Neuron (in vitro differentiated cells): ENCODE measurements around the gene CDH13.

ENCODE experiments used
- H2AFZ ChIP-seq: one replicate; pipeline ENCODE4 v1.6.1; 2013; ENCODE audit warnings: low read depth, mild to moderate bottlenecking, inconsistent platforms, low read length, moderate library complexity
- H3K27me3 ChIP-seq: one replicate; pipeline ENCODE4 v1.6.1; 2013; ENCODE audit warnings: low read length; ENCODE audit not compliant: insufficient read depth
- H3K36me3 ChIP-seq: one replicate; pipeline ENCODE4 v1.6.1; 2013; ENCODE audit warnings: low read length; ENCODE audit not compliant: insufficient read depth
- H3K4me1 ChIP-seq: one replicate; pipeline ENCODE4 v1.6.1; 2013; ENCODE audit warnings: low read length; ENCODE audit not compliant: insufficient read depth
- H3K4me3 ChIP-seq: 2 replicates; pipeline ENCODE4 v1.5.1; 2013; ENCODE audit warnings: mild to moderate bottlenecking, low read length, moderate library complexity
- H3K9me3 ChIP-seq: one replicate; pipeline ENCODE4 v1.6.1; 2013; ENCODE audit warnings: low read length

CDH13 gene

GRCh38 chr16:83068686-83069085, 441.9 kb downstream of the CDH13 start:
- no peak overlapping the region for H3K4me3 ChIP-seq
- H3K36me3 ChIP-seq = no peaks in the 10 kb centered on the region
- no peaks in the 10 kb centered on the region for H3K4me1 ChIP-seq
- H3K27me3 ChIP-seq = no peaks in the 10 kb centered on the region
- H2AFZ ChIP-seq = no peak overlapping the region
- H3K9me3 ChIP-seq = no peaks in the 10 kb centered on the region

- no peak overlapping the region for H2AFZ ChIP-seq
- H3K4me1 ChIP-seq = no peaks in the 10 kb centered on the region
- H3K36me3 ChIP-seq = no peaks in the 10 kb centered on the region
- no peaks in the 10 kb centered on the region for H3K9me3 ChIP-seq
- no peaks in the 10 kb centered on the region for H3K27me3 ChIP-seq
- H3K4me3 ChIP-seq = no peak overlapping the region
Measured at GRCh38 chr16:83070416-83071209, 443.8 kb downstream of the CDH13 start.

- Histone ChIP-seq H2AFZ (no peak overlapping the region), H3K9me3 (no peaks in the 10 kb centered on the region), H3K27me3 (no peaks in the 10 kb centered on the region), H3K4me1 (no peaks in the 10 kb centered on the region), H3K4me3 (no peak overlapping the region), H3K36me3 (no peaks in the 10 kb centered on the region)
Measured at GRCh38 chr16:83075956-83076355, 449.2 kb downstream of the CDH13 start.

- no peaks in the 10 kb centered on the region for H3K36me3 ChIP-seq
- no peak overlapping the region for H3K4me3 ChIP-seq
- no peaks in the 10 kb centered on the region for H3K27me3 ChIP-seq
- no peaks in the 10 kb centered on the region for H3K9me3 ChIP-seq
- H2AFZ ChIP-seq = no peak overlapping the region
- no peaks in the 10 kb centered on the region for H3K4me1 ChIP-seq
Measured at GRCh38 chr16:83083361-83083760, 456.6 kb downstream of the CDH13 start.

GRCh38 chr16:83085660-83086059, 458.9 kb downstream of the CDH13 start:
- no peaks in the 10 kb centered on the region for H3K36me3 ChIP-seq
- H3K4me3 ChIP-seq = no peak overlapping the region
- no peak overlapping the region for H2AFZ ChIP-seq
- H3K4me1 ChIP-seq = no peaks in the 10 kb centered on the region
- no peaks in the 10 kb centered on the region for H3K27me3 ChIP-seq
- H3K9me3 ChIP-seq = no peaks in the 10 kb centered on the region

- Histone ChIP-seq H3K36me3 (no peaks in the 10 kb centered on the region), H3K4me1 (no peaks in the 10 kb centered on the region), H3K27me3 (no peaks in the 10 kb centered on the region), H2AFZ (no peak overlapping the region), H3K4me3 (no peak overlapping the region), H3K9me3 (no peaks in the 10 kb centered on the region)
Measured at GRCh38 chr16:83095941-83096692, 469.3 kb downstream of the CDH13 start.

GRCh38 chr16:83098536-83098935, 471.8 kb downstream of the CDH13 start:
- Histone ChIP-seq H3K4me1 (no peaks in the 10 kb centered on the region), H3K9me3 (no peaks in the 10 kb centered on the region), H3K4me3 (no peak overlapping the region), H2AFZ (no peak overlapping the region), H3K27me3 (no peaks in the 10 kb centered on the region), H3K36me3 (no peaks in the 10 kb centered on the region)

- Histone ChIP-seq H2AFZ (no peak overlapping the region), H3K4me1 (no peaks in the 10 kb centered on the region), H3K36me3 (no peaks in the 10 kb centered on the region), H3K9me3 (no peaks in the 10 kb centered on the region), H3K27me3 (no peaks in the 10 kb centered on the region), H3K4me3 (no peak overlapping the region)
Measured at GRCh38 chr16:83100679-83101078, 473.9 kb downstream of the CDH13 start.

GRCh38 chr16:83102336-83102735, 475.6 kb downstream of the CDH13 start:
- Histone ChIP-seq H3K4me3 (no peak overlapping the region), H3K4me1 (no peaks in the 10 kb centered on the region), H3K36me3 (no peaks in the 10 kb centered on the region), H3K27me3 (no peaks in the 10 kb centered on the region), H3K9me3 (no peaks in the 10 kb centered on the region), H2AFZ (no peak overlapping the region)

GRCh38 chr16:83105279-83106077, 478.7 kb downstream of the CDH13 start:
- Histone ChIP-seq H3K36me3 (no peaks in the 10 kb centered on the region), H3K4me1 (no peaks in the 10 kb centered on the region), H2AFZ (no peak overlapping the region)

GRCh38 chr16:83109490-83110125, 482.8 kb downstream of the CDH13 start:
- H3K4me3 ChIP-seq = no peak overlapping the region
- no peaks in the 10 kb centered on the region for H3K9me3 ChIP-seq
- H3K4me1 ChIP-seq = no peaks in the 10 kb centered on the region
- no peak overlapping the region for H2AFZ ChIP-seq
- H3K27me3 ChIP-seq = no peaks in the 10 kb centered on the region
- H3K36me3 ChIP-seq = no peaks in the 10 kb centered on the region

More at GRCh38 chr16:83105279-83106077, 478.7 kb downstream of the CDH13 start:
- H3K9me3 ChIP-seq = no peaks in the 10 kb centered on the region
- no peaks in the 10 kb centered on the region for H3K27me3 ChIP-seq
- no peak overlapping the region for H3K4me3 ChIP-seq

- H3K4me3 ChIP-seq = no peak overlapping the region
- H2AFZ ChIP-seq = no peak overlapping the region
- no peaks in the 10 kb centered on the region for H3K4me1 ChIP-seq
- H3K36me3 ChIP-seq = no peaks in the 10 kb centered on the region
- H3K9me3 ChIP-seq = no peaks in the 10 kb centered on the region
- H3K27me3 ChIP-seq = no peaks in the 10 kb centered on the region
Measured at GRCh38 chr16:83110269-83110668, 483.5 kb downstream of the CDH13 start.
